ENCODE results near the gene LAMB1.

DNA sequence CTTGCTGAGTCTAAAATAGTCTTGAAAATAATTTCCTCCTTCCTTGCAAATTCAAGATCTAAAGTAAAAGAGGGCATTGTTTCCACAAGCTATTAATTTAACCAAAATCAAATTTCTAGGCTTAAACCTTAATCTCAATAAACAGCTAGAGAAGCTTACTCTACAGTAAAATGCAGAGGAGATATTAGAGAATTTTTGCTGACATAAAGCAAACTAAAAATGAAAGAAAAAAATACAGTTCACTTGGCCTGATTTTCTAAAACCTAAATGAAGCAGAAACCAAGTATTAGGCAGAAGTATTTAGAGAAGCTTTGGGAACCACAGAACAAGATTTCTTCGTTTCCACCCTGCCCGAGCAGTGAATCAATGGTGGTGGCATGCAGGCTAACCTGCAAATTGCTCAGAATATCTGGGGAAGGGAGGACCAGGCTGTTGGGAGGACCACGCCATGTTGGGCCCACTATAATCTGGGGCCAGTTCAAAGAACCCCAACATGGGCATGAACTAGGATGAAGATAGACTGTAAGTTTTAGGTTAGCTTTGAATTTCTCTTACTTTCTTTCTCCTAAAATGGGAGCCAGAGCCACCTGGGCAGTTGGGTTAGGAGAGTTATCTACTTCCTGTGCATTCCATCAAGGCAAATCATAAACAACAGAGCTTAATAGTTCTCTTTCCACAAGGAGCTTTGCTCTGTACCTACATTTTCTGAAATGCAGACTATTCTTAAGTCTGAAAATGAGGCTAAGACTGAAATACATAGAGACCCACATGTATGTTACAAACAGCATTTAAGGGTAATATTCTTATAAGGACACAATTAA lies 4.1 kb downstream of the LAMB1 start:
- TF ChIP-seq, protein P1, sequence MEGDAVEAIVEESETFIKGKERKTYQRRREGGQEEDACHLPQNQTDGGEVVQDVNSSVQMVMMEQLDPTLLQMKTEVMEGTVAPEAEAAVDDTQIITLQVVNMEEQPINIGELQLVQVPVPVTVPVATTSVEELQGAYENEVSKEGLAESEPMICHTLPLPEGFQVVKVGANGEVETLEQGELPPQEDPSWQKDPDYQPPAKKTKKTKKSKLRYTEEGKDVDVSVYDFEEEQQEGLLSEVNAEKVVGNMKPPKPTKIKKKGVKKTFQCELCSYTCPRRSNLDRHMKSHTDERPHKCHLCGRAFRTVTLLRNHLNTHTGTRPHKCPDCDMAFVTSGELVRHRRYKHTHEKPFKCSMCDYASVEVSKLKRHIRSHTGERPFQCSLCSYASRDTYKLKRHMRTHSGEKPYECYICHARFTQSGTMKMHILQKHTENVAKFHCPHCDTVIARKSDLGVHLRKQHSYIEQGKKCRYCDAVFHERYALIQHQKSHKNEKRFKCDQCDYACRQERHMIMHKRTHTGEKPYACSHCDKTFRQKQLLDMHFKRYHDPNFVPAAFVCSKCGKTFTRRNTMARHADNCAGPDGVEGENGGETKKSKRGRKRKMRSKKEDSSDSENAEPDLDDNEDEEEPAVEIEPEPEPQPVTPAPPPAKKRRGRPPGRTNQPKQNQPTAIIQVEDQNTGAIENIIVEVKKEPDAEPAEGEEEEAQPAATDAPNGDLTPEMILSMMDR (conservative IDR thresholded peaks at IDR 0.05; ENCODE audit: low read length), result no peak
- TF ChIP-seq EZH2phosphoT487 (IDR thresholded peaks at IDR 0.05; ENCODE audit: borderline replicate concordance, low read depth, low read length), result no peak
